GM23338 (cell line): ENCODE data around the gene SP8.

Experiments used
- CTCF ChIP-seq, 2 experiments: fragments of 200-600 bp in 1 of 2; sonication (generic) in 1 of 2; conservative IDR thresholded peaks; 2 replicates each; pipeline versions ENCODE4 v1.5.1 to v1.6.1; 2016 to 2017; ENCODE audit warnings: antibody characterized with exemption in 2 of 2, low read depth in 2 of 2, mild to moderate bottlenecking in 2 of 2, moderate library complexity in 1 of 2
- ETS1 ChIP-seq: IDR thresholded peaks from 2 replicates; pipeline ENCODE4 v1.6.1; 2016; ENCODE audit warnings: antibody characterized with exemption
- EZH2phosphoT487 ChIP-seq: fragments of 200-600 bp; sonication (generic); IDR thresholded peaks from one replicate; pipeline ENCODE4 v1.8.1; 2018; ENCODE audit warnings: antibody characterized with exemption; ENCODE audit not compliant: unreplicated experiment
- JUNB ChIP-seq: IDR thresholded peaks from one replicate; pipeline ENCODE4 v1.6.1; 2016; ENCODE audit warnings: antibody characterized with exemption; ENCODE audit not compliant: unreplicated experiment
- POLR2AphosphoS5 ChIP-seq: IDR thresholded peaks from 2 replicates; pipeline ENCODE4 v1.6.1; 2016; ENCODE audit warnings: antibody characterized with exemption, low read depth
- REST ChIP-seq: IDR thresholded peaks from one replicate; pipeline ENCODE4 v1.6.1; 2018; ENCODE audit warnings: antibody characterized with exemption; ENCODE audit not compliant: unreplicated experiment
- ZNF114 ChIP-seq: fragments of 250-450 bp; sonication (Bioruptor Pico); IDR thresholded peaks from 2 replicates; pipeline ENCODE4 v1.5.0; 2020; ENCODE audit warnings: mild to moderate bottlenecking, moderate library complexity
- ZNF331 ChIP-seq: fragments of 250-450 bp; sonication (Bioruptor Pico); IDR thresholded peaks from 2 replicates; pipeline ENCODE4 v1.5.0; 2020; ENCODE audit warnings: low read depth, mild to moderate bottlenecking, moderate library complexity

- no peak for TF ChIP-seq CTCF (conservative IDR thresholded peaks at IDR 0.05; ENCODE audit: low read depth in 2 of 2)
- TF ChIP-seq POLR2AphosphoS5, result no peak
- no peak for TF ChIP-seq ETS1
- no peak for TF ChIP-seq REST
- TF ChIP-seq ZNF331, result no peak
- TF ChIP-seq JUNB, result no peak
- no peak for TF ChIP-seq EZH2phosphoT487
- no peak for TF ChIP-seq ZNF114 (CRISPR knock-in tag)
Measured at GRCh38 chr7:20827172-20827571, 40.5 kb upstream of the SP8 start.
